ENCODE results near the gene FCAR.

DNA sequence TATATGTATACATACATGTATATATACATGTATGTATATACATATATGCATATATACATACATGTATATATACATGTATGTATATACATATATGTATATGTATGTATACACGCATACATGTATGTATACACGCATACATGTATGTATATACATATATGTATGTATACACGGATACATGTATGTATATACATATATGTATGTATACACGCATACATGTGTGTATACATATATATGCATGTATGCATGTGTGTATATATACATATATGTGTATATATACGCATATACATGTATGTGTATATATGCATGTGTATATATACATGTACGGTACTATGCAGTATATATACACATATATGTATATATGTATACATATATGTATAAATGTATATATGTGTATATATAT lies 29.3 kb downstream of the FCAR start:
- no peak for TF ChIP-seq EZH2phosphoT487 (IDR thresholded peaks at IDR 0.05; ENCODE audit: borderline replicate concordance, low read length)
- no peak for TF ChIP-seq CTCF (conservative IDR thresholded peaks at IDR 0.05; ENCODE audit: low read depth, low read length)

Data from PC-3 (cell line).